HFFc6 (cell line): ENCODE results near the gene SLC16A10. TPM values are rescaled to one million over a fixed set of nuclear protein-coding genes. Genes with fewer than 3 reads are reported as not detected.
"Not testable (repeated sequence)": the region's sequence is repeated elsewhere in the genome, so short reads cannot be mapped to it uniquely, and the experiment has no call there.

Source experiments
- DNase-seq: peaks from one replicate; pipeline ENCODE4 v3.0.0-alpha.2; 2018
- H3K27ac Mint-ChIP-seq: 2 replicates; pipeline ENCODE4 v1.8.0; 2020; ENCODE audit warnings: mild to moderate bottlenecking, mixed read lengths
- H3K27me3 Mint-ChIP-seq: 2 replicates; pipeline ENCODE4 v1.8.0; 2021; ENCODE audit warnings: mild to moderate bottlenecking, moderate library complexity, mixed read lengths; ENCODE audit not compliant: insufficient read depth
- H3K36me3 Mint-ChIP-seq: 2 replicates; pipeline ENCODE4 v1.8.0; 2021; ENCODE audit warnings: low read depth, mixed read lengths
- H3K4me1 Mint-ChIP-seq: 2 replicates; pipeline ENCODE4 v1.8.0; 2020; ENCODE audit warnings: low read depth, mixed read lengths
- H3K4me3 Mint-ChIP-seq: 2 replicates; pipeline ENCODE4 v1.8.0; 2020; ENCODE audit warnings: mild to moderate bottlenecking, moderate library complexity, mixed read lengths
- H3K9me3 Mint-ChIP-seq: 2 replicates; pipeline ENCODE4 v1.8.0; 2020; ENCODE audit warnings: mild to moderate bottlenecking, mixed read lengths
- CTCF ChIP-seq: fragments of 200-600 bp; sonication (generic); IDR thresholded peaks from 2 replicates; pipeline ENCODE4 v1.5.0; 2021; ENCODE audit warnings: antibody characterized with exemption, mild to moderate bottlenecking
- total RNA-seq, 6 experiments: library from RNA; stranded (reverse); fragmentation: NEBNext Ultra II Directional; extraction: Animal tissue kit (Norgen Biotek cat#: 25700); gene quantifications; 2 replicates in 1 of 6; 3 replicates in 5 of 6; pipeline ENCODE4 v1.2.3, GENCODE V29; 2021

The SLC16A10 gene
- total RNA-seq, 6 experiments from 2014 or later, result not detected

- H3K4me3 Mint-ChIP-seq, result no peak overlapping the region
- no peaks in the 10 kb centered on the region for H3K9me3 Mint-ChIP-seq
- H3K27me3 Mint-ChIP-seq, result 0 out of 2 replicates have a peak, but pooled peaks cover 1% of the 10 kb centered on the region
- H3K36me3 Mint-ChIP-seq, result no peaks in the 10 kb centered on the region
- peaks cover 61% of the 10 kb centered on the region for H3K4me1 Mint-ChIP-seq
- no peak for DNase-seq
- H3K27ac Mint-ChIP-seq, result no peak overlapping the region
- TF ChIP-seq CTCF, result no peak
Observed at GRCh38 chr6:111252726-111253125, 165.4 kb downstream of the SLC16A10 start.

GRCh38 chr6:111254004-111254778 is 166.9 kb downstream of the SLC16A10 start:
- Mint-ChIP-seq H3K9me3 (no peaks in the 10 kb centered on the region), H3K36me3 (no peaks in the 10 kb centered on the region), H3K4me3 (no peak overlapping the region), H3K4me1 (peaks cover 63% of the 10 kb centered on the region), H3K27ac (no peak overlapping the region), H3K27me3 (0 out of 2 replicates have a peak, but pooled peaks cover 1% of the 10 kb centered on the region)
- no peak for TF ChIP-seq CTCF
- DNase-seq, result no peak

- no peak for TF ChIP-seq CTCF
- Mint-ChIP-seq H3K9me3 (no peaks in the 10 kb centered on the region), H3K27ac (no peak overlapping the region), H3K27me3 (0 out of 2 replicates have a peak, but pooled peaks cover 1% of the 10 kb centered on the region), H3K36me3 (no peaks in the 10 kb centered on the region), H3K4me3 (no peak overlapping the region), H3K4me1 (peaks cover 58% of the 10 kb centered on the region)
- DNase-seq, result no peak
Observed at GRCh38 chr6:111254779-111255166, 167.5 kb downstream of the SLC16A10 start.

GRCh38 chr6:111255838-111256237 is 168.5 kb downstream of the SLC16A10 start:
- H3K4me3 Mint-ChIP-seq, H3K36me3 Mint-ChIP-seq, DNase-seq, H3K27ac Mint-ChIP-seq, H3K9me3 Mint-ChIP-seq, H3K27me3 Mint-ChIP-seq: not testable (repeated sequence)
- H3K4me1 Mint-ChIP-seq, result peaks cover 56% of the 10 kb centered on the region

GRCh38 chr6:111256646-111257045 is 169.3 kb downstream of the SLC16A10 start:
- Mint-ChIP-seq H3K27me3 (0 out of 2 replicates have a peak, but pooled peaks cover 1% of the 10 kb centered on the region), H3K9me3 (no peaks in the 10 kb centered on the region), H3K36me3 (no peaks in the 10 kb centered on the region), H3K4me3 (no peak overlapping the region), H3K4me1 (peaks cover 54% of the 10 kb centered on the region), H3K27ac (no peak overlapping the region)
- DNase-seq, result no peak
- peak; percentile 58 for TF ChIP-seq CTCF

GRCh38 chr6:111258010-111258409 is 170.7 kb downstream of the SLC16A10 start:
- Mint-ChIP-seq H3K4me1 (peaks cover 55% of the 10 kb centered on the region), H3K27me3 (0 out of 2 replicates have a peak, but pooled peaks cover 1% of the 10 kb centered on the region), H3K9me3 (no peaks in the 10 kb centered on the region), H3K4me3 (peak overlapping the region; percentile 86; the same call in 1 of the 2 replicates), H3K36me3 (no peaks in the 10 kb centered on the region), H3K27ac (peak overlapping the region; percentile 97; the same call in 1 of the 2 replicates)
- no peak for TF ChIP-seq CTCF
- no peak for DNase-seq
